Transverse colon (tissue), 3 donors: ENCODE measurements around the gene MEN1.

ENCODE experiments used
- CTCF ChIP-seq, 5 experiments: fragments of 200-600 bp in 3 of 5; fragments of 450-650 bp in 2 of 5; sonication (generic) in 3 of 5; IDR thresholded peaks; 1 replicate in 2 of 5; 2 replicates in 3 of 5; pipeline ENCODE4 v1.5.1; 2016 to 2017; ENCODE audit warnings: antibody characterized with exemption in 5 of 5, inconsistent platforms in 3 of 5, mild to moderate bottlenecking in 2 of 5, moderate library complexity in 1 of 5
- EP300 ChIP-seq: sonication (generic); formaldehyde crosslinking; IDR thresholded peaks from one replicate; pipeline ENCODE4 v1.6.1; 2017; ENCODE audit warnings: antibody characterized with exemption, low read depth

- TF ChIP-seq CTCF (IDR thresholded peaks at IDR 0.05) (no peak), EP300 (no peak)
These were observed 42.1 kb downstream of the MEN1 start for GRCh38 chr11:64768300-64768694.
